Activated CD8-positive, alpha-beta memory T cell treated with anti-CD3 and anti-CD28 coated beads for 4 hours (primary cell): ENCODE results near the gene CZIB.
A peak's percentile ranks its signal among the peaks of the same experiment; 100 is the strongest.

Source experiments
- DNase-seq, 2 donors: peaks; one replicate each; pipeline ENCODE4 v3.0.0-alpha.2; 2020; ENCODE audit warnings: low read depth in 2 of 2

CZIB gene

DNA sequence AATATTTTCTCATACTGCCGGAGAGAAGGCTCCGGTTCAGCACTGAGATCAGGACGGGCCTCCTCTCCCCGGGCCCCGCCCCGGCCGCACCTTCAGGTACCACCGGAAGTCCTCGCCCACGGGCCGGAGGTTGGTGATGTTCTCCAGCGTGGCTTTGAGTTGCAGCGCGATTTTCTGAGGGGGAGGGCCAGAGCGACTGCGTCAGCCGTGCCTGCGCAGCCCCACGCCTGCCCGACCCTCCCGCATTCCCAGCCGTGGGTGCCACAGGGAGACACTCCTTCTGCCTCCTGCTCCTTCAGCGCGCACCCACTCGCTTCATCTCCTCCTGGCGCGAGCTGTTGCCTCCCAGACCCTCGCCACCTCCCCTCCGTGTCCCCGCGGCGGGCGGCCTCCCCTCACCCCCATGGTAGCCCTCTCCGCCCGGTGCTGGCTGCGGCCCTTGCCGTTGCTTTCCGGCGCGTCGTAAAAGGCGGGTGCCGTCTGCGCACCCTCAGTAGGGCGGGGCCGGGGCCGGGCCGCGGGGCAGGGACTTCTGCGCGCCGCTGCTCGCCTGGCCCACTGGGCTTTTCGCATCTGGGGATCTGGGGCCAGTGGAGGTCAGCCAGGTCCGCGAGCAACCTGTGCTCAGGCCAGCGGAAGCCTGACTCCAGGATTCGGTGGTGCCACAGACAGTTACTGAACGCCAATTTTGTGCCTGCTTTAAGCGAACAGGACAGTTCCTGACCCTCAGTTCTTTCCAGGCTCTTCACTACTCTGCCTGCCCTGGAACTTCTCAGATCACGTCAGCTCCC, at the start of gene CZIB:
TSS of gene CZIB (minus strand) at position 464 of the 791 bp plus-strand sequence. CDS start at position 405, 59 bp downstream.
- peak; percentile 88 to 90 for DNase-seq

DNA sequence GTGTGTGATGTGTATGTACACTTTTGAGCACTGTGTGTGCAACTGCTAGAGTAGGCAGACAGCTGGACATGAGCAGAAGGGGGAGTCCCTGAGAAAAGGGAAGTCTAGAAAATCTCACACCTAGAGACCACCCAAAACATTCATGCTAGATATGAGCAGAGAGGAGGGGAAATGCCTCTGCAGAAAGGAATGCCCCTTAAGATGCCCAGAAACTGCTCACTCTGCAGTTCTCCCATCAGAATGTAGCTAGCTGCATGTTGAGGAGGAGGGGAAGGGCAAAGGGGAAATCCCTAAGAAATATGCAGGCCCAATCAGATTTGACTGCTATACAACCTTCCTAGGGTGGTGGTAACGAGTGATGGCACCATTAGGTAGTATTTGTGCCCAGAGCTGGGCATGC, 49.7 kb upstream of the CZIB start:
- DNase-seq: no peak

- no peak for DNase-seq
Measured at GRCh38 chr1:53267761-53268160, 47.3 kb upstream of the CZIB start.

DNA sequence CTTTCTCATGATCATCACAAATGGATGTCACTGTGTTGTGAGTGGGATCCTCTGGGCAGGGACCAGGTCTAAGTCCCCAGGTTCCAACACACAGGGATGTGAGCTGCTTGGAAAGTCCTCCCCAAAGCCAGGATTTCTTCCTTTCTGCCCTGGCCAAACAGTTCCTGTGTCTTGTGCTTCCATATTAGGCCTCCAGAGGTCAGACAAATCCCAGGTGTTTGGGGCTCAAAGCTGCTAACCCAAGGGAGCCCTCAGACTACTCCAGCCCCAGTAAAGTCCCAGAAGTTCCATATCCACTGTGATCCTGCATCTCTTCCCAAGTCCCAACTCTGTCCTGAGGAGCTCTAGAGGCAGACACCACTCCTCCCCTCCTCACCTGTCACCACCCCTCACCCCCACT, 45.6 kb upstream of the CZIB start:
- DNase-seq: no peak

DNA sequence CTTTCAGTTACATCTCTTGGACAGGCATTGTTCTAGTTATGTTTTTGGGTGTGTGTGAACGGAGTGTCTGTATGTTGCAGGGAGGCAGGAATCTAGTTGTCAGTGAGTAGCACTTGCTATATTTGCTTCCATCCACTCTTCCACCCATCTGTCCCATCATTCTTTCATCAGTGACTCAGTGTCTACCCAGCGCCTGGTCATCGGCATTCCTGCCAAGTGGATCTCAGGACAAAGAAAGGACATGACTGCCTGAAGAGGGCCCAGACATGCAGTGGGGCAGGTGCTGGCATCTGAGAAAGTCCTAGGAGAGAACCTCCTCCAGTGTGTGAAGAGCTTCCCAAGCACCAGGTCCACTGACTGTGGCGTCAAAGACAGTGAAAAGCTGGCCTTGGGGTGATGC, 45.1 kb upstream of the CZIB start:
- no peak for DNase-seq

DNA sequence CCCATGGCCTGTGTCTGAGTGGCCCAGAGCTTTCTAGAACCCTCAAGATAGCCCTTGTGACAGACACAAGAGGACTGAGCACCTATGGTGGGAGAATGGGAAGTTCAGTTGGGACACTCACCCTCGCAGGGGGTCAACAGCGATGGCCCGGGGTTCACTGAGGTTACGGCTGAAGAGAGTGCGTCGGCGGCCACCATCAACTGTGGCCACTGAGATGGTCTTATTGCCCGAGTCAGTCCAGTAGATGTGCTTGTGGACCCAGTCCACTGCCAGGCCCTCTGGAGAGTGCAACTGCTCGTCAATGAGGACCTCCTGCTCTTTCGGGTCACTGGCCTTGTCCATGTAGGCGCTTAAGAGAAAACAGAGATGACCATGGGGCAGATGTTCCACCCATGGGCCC, 43.6 kb upstream of the CZIB start:
- no peak for DNase-seq

GRCh38 chr1:53262000-53262399, 41.6 kb upstream of the CZIB start:
- DNase-seq: no peak

GRCh38 chr1:53260631-53261247, 40.3 kb upstream of the CZIB start:
- no peak for DNase-seq

DNA sequence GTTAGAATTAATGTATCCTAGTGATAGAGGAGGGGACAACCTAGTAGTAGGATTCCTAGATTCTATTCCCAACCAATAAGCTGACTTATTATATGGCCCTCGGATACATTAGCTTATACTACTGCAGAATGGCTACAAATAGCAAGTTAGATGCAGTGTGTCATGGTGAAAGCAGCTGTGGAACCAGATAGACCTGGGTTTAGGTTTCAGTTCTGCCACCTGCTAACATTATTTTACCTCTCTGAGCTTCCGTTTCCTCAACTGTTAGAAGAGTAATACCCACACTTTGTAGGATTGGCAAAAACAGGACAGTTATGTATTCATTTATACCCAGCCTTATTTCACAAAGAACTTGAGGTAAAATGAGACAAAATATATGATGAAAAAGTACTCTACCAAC, 39.5 kb upstream of the CZIB start:
- DNase-seq: no peak

GRCh38 chr1:53258216-53258615, 37.8 kb upstream of the CZIB start:
- DNase-seq: no peak

DNA sequence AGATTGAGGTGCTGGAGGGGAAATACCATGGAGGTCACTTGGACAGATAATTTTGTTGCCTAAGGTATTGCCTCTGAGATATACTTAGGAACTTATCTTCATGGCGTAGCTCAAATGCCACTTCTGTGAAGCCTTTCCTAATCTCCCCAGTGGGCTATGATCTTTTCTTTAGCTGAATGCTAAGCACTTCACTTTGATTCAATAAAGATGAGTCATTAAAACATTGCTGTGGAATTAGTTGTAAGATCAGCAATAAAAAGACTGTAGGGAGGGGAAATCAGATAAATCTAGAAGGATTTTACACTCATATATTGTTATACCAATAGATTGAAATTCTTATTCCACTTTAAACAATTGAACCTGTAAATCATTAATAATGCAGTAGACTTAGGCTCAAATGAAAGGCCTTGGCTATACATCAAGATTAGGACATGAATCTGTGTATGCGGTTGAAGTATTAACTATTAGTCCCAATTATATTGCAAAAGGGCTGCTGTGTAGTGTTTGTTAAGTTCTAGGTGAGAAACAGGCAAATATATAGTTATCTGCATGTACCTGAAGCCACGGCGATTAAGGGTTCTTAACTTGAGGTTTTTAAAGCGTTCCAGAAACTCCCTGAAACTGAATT, 37.1 kb upstream of the CZIB start:
- no peak for DNase-seq

DNA sequence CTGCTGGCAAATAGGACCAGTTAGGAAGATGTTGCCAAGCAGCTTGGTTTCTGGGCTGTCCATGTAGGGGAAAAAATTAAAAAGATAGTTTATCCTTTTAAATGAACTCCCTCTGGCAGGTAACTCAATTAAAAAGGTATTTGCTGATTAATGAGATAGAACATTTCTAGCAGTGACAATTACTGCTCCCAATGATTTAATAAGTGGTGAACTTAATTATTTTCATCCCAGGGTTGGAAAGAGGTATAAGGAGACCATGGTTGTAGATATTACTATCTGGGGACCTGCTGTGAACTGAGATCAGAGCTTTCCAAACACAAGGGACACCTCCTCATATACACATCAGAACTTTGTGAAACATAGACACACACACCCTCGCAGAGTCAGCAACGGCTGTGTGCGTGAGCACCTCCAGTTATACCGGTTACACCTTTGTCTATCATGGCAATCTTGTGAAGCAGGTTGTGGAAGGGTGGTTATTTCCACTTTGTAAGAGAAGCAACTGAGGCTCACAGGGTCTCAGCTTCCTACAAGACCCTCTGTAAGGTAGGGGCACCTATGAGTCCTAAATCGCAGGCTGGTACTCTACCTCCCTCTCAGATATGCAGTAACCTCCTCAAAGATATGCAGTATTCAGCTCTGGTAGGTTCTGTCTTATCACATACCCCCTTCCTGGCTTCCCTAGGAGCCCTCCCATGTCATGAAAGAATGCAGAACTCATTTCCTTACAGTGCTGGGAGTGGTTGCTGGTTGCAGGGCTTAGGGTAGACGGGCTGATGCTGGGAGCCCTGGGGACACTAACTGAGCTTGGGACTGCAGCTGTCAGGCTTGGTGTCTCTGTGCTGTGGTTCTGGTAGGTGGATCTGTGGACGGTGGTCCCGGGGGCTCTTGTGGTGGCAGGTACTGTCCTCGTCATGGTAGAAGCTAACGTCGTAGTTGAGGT, 36.3 kb upstream of the CZIB start:
- no peak for DNase-seq

DNA sequence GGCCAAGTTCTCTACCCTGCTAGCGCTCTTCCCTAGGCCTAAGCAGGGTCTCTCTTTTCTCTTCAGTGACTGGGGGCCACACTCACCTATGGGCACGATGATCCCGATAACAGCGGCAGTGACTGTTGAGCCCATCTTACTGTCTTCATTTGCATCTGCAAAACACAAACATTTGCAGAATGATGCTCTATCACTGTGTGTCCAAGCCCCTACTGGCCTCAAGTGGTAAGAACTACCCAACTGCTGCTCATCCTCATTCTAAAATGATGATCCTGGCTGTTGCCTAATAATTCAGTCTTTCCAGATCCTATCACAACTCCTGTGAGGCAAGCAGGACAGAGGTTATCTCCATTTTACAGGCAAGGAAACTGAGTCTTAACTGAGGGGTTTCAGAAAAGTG, 34.6 kb upstream of the CZIB start:
- no peak for DNase-seq

DNA sequence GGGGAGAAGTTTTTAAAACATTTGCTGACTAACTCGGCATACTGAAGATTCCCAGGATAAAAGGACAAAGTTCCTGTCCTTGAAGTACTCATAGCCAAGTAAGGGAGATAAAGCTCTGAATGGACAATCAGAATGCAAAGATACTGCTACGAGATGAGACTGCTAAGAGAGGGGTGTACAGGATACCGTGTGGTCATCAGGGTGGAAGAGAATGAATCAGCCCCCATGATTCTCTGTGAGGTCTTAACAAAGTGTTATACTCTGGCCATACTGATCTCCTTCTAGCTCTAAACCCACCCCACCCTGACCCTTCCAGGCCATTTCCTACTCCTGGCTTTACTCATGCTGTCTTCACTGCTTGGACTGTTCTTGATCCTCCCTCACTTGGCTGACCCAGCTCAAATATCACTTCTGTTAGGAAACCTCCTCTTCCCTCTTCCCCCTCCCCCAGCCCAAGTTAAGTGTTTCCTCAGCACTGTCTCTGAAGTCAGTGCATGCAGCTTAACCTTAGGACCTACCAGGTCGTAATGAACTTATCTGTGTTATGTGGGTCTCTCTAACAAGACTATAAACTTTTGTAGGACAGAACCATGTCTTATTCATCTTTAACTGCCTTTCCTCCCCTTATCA, 33.7 kb upstream of the CZIB start:
- DNase-seq: no peak

DNA sequence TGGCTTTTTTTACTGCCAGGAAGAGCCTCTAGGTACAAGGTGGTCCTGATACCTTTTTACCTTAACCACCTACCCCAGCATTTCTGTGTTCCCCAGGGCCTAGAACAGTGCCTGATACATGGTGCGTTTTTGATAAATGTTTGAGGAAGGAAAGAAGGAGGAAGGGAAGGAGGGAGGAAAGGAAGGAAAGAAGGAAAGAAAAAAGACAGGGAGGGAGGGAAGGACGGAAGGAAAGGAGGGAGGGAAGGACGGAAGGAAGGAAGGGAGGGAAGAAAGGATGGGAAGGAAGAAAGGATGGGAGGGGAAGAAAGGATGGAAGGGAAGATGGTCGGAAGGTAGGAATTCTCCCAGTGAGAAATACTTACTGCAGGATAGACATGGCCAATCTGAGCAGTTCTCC, 29.9 kb upstream of the CZIB start:
- no peak for DNase-seq

- DNase-seq: no peak
Measured at GRCh38 chr1:53249706-53250105, 29.3 kb upstream of the CZIB start.

DNA sequence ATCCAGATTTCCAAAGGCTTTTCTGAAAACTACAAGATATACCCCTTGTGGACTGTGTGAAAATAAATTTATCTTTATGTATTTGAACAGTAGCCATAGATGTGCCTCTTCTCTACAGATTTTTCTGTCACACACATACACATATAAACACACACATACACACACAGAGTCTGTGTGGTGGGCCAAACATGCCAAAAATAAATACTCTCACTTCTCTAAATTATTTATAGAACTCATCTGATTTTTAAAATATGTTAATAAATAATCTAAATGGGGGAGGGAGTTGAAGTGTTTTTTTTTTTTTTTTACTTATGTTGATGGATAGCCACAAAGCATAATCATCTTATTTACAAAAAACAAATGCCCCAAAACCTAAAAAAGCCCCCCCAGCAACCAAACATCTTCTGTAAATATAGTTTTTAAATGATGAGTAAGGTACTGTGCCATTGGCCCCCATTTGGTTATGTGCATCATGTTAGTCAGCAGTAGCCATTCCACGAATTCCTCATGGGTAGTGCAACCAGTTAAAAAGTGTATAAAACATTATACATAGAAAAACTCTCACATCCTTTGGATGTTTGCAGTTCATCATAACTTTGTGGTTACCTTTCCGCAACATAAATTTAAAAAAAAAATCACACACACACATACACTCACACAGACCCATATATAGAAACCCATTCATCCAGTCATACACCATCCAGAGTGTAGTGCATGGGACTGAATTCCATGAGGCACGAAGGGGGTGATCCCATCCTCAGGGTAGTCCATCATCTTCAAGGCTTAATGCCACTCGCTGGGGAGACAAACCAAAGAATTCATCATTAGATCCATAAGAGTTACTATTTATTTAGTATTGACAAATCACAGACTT, 26.1 kb upstream of the CZIB start:
- DNase-seq: no peak

DNA sequence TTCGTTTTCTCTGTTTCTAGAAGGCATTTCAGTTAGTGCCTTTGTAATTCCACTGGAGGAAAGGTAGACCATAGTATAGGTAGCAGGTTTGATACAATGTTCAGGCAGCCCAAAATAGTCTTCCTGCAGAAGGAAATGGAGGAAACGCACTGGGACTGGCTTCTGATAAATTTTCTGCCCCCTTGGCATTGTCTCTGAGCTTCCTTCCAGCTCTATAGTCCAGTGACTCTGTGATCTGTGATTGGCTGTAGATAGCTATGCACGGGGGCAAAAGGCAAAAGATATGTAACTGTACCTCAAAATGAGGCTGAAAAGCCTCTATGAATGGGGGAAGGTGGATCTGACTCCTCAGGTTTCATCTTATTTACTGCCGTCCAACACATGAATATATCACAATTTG, 23.7 kb upstream of the CZIB start:
- no peak for DNase-seq

DNA sequence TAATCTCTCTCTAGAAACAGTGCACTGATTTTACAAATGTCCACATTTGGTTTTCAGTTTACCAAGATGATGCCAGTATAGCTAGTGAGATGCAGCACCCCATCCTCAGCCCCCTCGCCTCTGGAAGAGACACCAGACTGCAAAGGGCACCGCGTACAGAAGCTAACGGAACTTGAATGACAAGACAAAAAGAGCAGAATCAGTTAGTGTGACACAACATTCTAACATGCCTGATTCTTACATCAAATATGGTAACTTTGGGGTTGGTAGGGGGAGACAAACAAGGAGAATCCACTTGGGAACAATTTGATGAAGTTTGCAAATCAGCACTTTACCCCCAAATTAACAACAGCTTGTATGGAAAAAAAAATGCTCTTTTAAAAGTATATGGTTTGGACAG, 21.9 kb upstream of the CZIB start:
- DNase-seq: no peak

GRCh38 chr1:53241828-53242227, 21.4 kb upstream of the CZIB start:
- DNase-seq: no peak
